ENCODE results near the gene APOA1. TPM values are rescaled to one million over a fixed set of nuclear protein-coding genes. Genes with fewer than 3 reads are reported as not detected.

APOA1 gene
- total RNA-seq, 1 donor from 2014 or later = 2.7 TPM

DNA sequence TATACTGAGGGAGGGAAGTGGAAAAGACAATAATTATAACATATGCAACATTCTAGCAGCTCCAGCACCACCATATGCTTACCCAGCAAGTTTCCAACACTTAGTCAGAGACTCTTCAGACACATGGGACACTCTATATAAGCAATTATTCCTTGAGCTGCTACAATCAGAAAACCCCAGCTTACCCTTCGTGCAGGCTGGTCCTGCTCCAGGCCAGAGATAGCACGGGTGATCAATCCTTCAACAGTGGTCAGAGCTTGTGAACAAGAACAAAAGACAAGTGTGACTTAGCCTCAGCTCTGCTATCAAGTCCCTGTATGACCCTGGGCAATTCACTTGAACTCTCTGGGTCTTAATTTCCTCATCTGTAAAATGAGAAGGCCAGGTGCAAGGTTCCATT lies 51.1 kb downstream of the APOA1 start:
- H3F3A ChIP-seq (ENCODE audit: low read depth) = no peaks in the 10 kb centered on the region
- no peaks in the 10 kb centered on the region for H3K4me1 ChIP-seq
- no peaks in the 10 kb centered on the region for H3K9me3 ChIP-seq (ENCODE audit: low read depth)
- no peak overlapping the region for H3K9ac ChIP-seq
- no peaks in the 10 kb centered on the region for H4K20me1 ChIP-seq (ENCODE audit: low read depth)
- H3K27me3 ChIP-seq = peaks cover 11% of the 10 kb centered on the region
- DNase-seq (ENCODE audit: low spot score) = no peak
- H3K4me3 ChIP-seq = no peak overlapping the region
- Mint-ChIP-seq H3K36me3 (peaks cover 20% of the 10 kb centered on the region), H3K4me1 (peaks cover 14% of the 10 kb centered on the region), H3K27ac (no peak overlapping the region), H3K4me3 (peak overlapping the region; percentile 98), H3K27me3 (ENCODE audit: insufficient read depth, low read depth) (peaks cover 4% of the 10 kb centered on the region), H3K9me3 (no peaks in the 10 kb centered on the region)
- no peak overlapping the region for H3K27ac ChIP-seq
- no peak for TF ChIP-seq EZH2phosphoT487 (IDR thresholded peaks at IDR 0.05)
- no peak for TF ChIP-seq EZH2 (IDR thresholded peaks at IDR 0.05)
- TF ChIP-seq, protein P1, sequence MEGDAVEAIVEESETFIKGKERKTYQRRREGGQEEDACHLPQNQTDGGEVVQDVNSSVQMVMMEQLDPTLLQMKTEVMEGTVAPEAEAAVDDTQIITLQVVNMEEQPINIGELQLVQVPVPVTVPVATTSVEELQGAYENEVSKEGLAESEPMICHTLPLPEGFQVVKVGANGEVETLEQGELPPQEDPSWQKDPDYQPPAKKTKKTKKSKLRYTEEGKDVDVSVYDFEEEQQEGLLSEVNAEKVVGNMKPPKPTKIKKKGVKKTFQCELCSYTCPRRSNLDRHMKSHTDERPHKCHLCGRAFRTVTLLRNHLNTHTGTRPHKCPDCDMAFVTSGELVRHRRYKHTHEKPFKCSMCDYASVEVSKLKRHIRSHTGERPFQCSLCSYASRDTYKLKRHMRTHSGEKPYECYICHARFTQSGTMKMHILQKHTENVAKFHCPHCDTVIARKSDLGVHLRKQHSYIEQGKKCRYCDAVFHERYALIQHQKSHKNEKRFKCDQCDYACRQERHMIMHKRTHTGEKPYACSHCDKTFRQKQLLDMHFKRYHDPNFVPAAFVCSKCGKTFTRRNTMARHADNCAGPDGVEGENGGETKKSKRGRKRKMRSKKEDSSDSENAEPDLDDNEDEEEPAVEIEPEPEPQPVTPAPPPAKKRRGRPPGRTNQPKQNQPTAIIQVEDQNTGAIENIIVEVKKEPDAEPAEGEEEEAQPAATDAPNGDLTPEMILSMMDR (IDR thresholded peaks at IDR 0.05) = no peak
- no peaks in the 10 kb centered on the region for H3K36me3 ChIP-seq
- H2AFZ ChIP-seq (replicated peaks) = no peak overlapping the region
- H3K79me2 ChIP-seq (ENCODE audit: low read depth) = peaks cover 16% of the 10 kb centered on the region
- no peak overlapping the region for H3K4me2 ChIP-seq

Other genes starting within 250 kb of the APOA1 start
- 31.5 and 33.8 TPM in 2 replicates for gene BUD13, start 64.6 kb downstream of the APOA1 start, total RNA-seq (ENCODE audit: low replicate concordance)
- gene ZPR1, start 49.6 kb downstream of the APOA1 start, total RNA-seq (ENCODE audit: low replicate concordance) = 38.5 and 48.2 TPM in 2 replicates
- gene APOA5, start 45.7 kb downstream of the APOA1 start, total RNA-seq (ENCODE audit: low replicate concordance) = 0.25 TPM in 1 of 2 replicates, not detected in the other
- 0.12 and 0.56 TPM in 2 replicates for gene APOA4, start 14.3 kb downstream of the APOA1 start, total RNA-seq (ENCODE audit: low replicate concordance)
- gene APOC3, start 7.7 kb downstream of the APOA1 start, total RNA-seq (ENCODE audit: low replicate concordance) = not detected in 2 replicates